HG03558 (cell line): ENCODE data around the gene TNFSF13B.
"Not testable (repeated sequence)": the region's sequence is repeated elsewhere in the genome, so short reads cannot be mapped to it uniquely, and the experiment has no call there.

Experiments used
- ATAC-seq: cut with Tn5 transposase; IDR thresholded peaks from one replicate; pipeline ENCODE4 v1.9.1; 2021; ENCODE audit warnings: moderate number of reproducible peaks; ENCODE audit not compliant: unreplicated experiment; ENCODE audit errors: extremely low read depth

Gene TNFSF13B, protein sequence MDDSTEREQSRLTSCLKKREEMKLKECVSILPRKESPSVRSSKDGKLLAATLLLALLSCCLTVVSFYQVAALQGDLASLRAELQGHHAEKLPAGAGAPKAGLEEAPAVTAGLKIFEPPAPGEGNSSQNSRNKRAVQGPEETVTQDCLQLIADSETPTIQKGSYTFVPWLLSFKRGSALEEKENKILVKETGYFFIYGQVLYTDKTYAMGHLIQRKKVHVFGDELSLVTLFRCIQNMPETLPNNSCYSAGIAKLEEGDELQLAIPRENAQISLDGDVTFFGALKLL

DNA sequence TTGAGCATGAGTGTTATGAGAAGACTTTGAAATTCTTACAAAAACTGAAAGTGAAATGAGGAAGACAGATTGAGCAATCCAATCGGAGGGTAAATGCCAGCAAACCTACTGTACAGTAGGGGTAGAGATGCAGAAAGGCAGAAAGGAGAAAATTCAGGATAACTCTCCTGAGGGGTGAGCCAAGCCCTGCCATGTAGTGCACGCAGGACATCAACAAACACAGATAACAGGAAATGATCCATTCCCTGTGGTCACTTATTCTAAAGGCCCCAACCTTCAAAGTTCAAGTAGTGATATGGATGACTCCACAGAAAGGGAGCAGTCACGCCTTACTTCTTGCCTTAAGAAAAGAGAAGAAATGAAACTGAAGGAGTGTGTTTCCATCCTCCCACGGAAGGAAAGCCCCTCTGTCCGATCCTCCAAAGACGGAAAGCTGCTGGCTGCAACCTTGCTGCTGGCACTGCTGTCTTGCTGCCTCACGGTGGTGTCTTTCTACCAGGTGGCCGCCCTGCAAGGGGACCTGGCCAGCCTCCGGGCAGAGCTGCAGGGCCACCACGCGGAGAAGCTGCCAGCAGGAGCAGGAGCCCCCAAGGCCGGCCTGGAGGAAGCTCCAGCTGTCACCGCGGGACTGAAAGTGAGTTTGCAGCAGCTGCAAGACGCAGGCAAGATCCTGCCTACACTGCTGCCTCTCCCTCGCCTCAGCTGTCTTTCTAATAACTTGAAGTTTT is at the start of gene TNFSF13B:
TSS of gene TNFSF13B (plus strand) at position 118 of the 728 bp plus-strand sequence. CDS start at position 296, 178 bp downstream.
- ATAC-seq, result peak; percentile 51

DNA sequence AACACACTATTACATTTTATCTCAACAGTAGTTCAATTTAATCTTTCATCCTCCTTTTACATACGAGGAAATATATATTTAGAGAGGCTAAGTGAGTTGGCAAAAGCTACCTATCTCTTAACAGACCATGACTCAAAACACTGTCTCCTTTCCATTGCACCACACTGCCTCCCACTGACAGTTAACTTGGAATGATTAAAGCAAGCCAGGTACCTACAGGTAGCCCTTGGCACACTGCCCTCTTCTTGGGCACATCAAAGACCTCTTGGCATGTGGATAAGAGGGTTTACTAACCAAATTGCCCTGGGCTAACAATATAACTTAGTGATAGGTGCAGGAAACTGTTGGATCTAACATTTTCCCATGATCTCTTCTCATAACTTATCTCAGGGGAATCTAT is 49.5 kb upstream of the TNFSF13B start:
- ATAC-seq, result no peak

DNA sequence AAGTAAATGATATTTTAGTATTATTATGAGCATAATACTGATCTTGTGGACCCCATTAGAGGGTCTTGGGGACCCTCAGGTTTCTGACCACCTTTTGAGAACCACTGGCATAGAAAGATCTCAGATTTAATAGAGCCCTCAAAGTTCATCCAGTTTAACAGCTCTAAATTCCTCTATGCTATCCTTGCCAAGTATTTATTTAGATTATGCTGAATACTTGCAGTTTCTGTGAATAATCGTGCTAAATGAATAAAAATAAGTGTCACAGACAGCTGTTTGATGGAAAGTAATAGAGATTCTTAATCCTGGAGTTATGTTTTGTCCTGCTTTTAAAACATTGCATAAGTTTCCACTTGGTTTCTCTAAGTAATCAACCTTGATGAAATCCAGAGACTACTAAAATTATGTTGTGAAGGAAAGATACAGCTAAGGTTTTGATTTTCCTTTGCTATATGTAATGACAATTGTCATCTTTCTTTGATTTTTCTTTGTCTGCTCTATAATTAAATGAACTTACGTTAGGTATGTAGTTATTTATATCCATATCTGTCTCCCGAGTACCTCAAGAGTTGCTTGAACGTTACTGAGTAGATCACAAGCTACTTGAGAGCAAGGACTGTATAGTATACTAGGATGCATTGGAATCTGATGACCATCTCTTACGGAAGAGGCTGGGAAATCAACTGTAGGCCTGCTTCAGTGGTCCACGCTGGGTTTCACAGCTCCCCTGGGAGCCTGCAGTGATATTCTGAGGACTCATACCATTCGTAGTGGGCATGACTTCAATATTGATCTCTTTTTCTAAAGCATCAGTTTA is 45.6 kb upstream of the TNFSF13B start:
- no peak for ATAC-seq

DNA sequence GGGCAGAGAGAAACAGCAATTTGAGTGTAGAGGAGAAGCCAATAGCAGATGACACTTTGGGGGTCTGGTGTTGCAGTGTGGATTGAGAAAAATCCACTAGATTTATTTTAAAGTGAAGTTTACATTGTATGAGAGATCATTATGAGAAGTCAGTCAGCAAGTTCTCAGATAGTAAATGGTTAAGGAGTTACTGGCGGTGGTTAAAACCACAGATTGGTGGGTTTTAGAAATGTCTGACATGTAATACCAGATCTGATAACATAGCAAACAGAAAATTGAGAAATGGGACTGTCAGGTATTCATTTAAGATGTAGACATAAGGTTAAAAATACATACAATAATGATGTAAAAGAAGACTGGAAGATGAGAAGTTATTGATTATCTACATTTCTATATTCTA is 44.1 kb upstream of the TNFSF13B start:
- peak; percentile 52 for ATAC-seq

DNA sequence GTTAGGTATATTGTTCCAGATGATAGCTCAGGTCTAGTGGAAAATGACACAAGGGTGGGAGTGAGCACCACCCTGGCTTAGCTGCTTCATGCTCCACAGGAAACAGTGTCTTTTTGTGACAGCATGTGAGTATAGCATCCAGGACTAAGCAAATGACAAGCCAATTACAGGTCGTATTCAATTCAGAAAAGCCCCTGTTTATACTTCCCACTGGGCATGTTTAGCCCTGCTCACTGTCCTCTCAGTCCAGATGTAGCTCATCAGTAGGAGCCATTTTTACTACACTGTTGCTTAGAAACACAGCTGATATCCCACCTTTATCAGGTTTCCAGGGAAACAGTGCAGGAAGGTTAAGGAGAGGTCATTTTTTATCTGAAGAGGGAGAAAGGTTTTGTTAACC is 43.3 kb upstream of the TNFSF13B start:
- no peak for ATAC-seq

DNA sequence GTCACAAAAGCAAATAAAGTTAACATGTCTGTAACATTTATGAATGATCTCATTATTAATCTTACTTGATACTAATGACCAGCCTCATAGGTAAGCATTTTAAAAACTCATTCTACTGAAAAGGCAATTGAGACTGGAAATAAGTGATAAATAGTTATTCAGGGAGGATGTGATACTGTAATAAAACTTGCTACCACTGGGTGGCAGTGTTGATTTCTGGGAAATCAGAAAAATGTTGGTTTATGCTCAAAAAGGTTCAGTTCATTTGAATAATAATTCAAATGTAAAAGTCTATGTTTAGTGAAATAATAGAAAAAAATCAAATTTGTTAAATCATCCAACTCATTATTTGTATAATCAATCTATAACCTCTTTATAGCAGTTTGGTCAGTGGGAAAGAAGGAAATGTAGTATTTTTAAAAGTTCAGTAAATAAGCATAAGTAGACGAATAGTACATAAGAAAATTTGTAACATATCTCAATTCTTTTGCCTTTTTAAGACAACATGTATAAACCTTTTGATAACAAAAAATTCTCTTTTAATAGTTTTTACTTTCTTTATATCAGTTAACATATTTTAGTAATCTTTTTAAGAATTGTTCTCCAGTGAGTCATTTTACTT is 41.8 kb upstream of the TNFSF13B start:
- no peak for ATAC-seq

DNA sequence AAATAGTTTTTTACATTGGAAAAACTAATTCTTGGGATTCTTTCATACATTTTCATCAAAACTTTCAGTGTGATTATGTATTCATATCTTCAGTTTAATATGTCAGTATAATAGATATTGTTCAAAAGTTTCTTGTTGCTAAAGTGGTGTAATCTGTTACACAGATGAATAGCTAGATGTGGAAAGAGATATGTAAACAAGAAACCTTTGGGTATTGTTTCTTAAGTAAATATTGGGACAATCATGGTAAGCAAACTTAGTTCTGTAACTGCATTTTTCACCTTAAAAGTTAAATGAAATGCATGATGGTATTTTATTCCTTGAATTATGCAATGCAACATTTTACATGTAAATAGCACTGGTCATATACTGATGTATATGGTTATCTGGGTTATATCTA is 39.1 kb upstream of the TNFSF13B start:
- no peak for ATAC-seq

DNA sequence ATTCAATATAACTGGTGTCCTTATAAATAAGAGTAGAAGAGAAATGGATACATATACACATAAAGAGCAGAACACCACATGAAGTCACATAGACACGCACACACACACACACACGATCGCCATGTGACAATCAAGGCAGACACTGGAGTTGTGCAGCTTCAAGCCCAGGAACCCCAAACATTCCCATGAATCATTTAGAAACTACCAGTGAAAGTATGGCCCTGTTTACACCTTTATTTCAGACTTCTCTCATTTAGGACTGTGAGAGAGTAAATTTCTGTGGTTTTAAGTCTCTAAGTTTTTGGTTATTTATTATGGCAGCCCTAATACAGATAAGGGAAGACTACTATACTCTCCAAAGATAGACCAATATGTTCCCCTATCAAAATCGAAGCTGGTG is 20.4 kb upstream of the TNFSF13B start:
- no peak for ATAC-seq

DNA sequence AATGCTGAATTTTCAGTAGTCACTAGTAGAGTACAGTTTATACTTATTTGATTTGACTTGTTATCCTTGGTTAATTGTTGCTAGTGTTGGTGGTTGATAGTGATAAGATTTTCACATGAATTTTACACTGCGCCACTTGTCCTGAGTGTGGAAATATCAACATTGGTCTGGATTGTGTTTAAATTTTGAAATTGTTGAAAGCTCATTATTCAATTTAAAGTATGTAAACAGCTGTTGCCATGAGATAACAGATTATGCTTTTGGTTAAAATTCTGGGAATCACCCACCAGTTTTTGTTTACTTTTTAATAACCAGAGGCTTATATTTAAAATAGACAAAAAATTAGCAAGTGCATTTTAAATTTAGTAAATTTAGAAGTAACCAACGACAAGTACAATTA is 12.3 kb upstream of the TNFSF13B start:
- ATAC-seq, result no peak

DNA sequence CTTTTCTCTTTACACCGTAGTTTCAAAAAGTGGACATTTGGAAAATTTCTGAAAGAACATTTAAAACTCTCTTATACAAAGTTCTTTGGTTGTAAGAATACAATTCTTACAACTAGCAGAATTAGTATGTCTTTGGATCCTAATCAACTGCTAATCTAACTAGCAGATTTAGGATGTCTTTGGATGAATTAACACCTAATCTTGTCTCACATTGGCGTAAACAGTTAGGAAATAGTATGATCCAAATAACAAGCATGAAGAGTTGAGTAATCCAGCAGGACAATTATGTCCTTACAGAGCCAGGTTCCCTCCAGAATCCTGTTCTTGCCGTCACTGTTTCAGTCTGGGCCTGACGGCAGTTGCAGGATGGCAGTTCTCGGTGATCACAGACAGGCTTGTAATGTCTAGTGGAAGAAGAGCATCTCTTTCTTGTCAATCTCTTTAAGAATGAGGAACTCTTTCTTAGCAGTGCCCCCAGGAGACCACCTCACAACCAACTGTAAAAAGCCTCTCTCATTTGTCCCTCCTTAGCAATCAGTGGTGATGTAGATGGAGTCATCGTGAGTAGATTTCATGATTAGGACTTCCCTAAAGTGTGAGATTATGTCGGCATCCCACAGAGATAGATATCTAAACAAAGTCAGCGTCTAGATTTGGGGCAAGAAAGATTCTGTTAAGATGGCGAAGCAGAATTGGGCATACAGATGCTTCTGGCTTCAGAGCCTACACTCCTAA is 5.7 kb upstream of the TNFSF13B start:
- ATAC-seq, result no peak

DNA sequence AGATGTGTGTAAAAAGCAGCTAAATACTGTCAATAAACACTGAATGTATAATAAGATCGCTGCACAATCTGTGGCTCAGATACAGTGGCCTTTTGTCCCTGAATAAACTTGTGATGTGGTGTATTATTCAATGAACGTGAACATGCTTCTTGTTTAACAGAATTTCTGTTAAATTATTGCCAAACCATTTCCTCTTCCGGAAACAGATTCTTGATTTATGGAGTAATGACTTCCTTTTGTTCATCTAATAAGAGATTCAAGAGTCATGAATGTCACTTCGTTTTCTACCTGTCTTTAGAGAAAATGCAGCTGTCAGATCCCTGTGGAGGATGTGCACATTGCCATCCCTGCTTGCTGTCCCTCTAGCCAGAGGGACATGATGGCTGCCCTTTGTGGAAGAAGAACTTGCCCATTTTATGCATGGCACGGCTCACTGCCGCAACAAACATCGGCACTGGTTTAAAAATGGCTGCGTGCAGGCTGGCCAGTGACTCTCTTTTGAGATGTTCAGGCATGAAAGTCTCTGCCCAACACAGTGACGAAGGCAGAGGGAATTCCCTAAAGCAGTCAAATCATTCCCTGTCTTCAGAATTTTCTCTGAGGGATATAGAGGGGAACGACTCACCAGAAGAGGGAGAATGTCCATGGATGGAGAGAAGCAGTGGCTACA is 3.1 kb upstream of the TNFSF13B start:
- ATAC-seq, result no peak

DNA sequence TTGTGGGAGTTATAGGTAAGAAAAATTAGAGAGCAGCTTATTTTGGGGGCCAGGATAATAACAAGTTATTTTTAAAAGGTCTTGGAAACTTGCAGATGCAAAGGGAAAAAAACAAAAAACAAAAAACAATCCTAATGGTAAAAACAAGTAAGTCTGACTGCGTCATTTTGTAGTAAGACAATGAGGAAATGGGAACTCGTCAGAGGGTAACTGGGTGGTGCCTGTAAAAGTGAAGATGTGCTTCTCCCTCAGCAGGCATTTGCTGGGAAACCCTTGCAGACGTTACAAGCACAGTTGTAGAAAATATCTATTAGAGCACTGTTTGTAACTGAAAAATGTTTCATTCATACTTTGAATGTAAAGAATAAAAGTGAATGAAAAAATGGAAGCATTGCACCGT is 2.2 kb upstream of the TNFSF13B start:
- no peak for ATAC-seq

DNA sequence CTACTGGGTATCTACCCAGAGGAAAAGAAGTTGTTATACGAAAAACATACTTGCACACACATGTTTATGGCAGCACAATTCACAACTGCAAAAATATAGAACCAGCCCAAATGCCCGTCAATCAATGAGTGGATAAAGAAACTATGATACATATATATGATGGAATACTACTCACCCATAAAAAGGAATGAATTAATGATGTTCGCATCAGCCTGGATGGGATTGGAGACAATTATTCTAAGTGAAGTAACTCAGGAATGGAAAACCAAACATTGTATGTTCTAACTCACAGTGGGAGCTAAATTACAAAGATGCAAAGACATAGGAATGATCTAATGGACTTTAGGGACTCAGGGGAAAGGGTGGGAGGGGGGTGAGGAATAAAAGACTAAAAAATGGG is 1.7 kb upstream of the TNFSF13B start:
- not testable (repeated sequence) for ATAC-seq

DNA sequence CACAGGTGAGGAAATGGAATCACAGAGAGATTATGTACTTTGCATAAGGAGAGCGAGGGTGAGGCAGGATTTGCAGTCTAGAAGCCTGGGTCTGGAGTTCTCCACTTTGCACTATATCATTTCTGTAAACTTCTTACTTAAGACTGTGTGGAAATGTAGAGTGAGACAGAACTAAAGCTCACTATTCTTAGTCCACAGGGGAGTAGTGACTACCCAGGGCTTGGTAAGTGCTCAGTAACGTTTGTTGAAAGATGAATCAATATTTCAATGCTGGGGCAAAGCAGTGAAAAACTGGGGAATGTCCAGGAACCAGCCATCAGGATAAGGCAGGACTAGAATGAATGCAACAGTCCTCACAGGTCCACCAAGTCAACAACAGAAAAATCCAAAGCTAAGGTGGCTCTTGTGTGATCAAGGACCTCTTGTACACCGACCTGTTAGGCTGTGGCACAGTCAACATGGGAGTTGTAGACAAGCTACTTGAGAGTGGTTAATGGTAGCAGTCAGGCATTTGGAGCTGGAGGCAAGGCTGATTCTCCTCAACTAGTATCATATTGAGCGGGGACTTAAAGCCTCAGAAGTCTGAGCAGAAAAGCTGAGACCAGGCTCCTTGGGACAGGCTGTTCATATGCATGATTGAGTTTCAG is 929 bp upstream of the TNFSF13B start:
- no peak for ATAC-seq

DNA sequence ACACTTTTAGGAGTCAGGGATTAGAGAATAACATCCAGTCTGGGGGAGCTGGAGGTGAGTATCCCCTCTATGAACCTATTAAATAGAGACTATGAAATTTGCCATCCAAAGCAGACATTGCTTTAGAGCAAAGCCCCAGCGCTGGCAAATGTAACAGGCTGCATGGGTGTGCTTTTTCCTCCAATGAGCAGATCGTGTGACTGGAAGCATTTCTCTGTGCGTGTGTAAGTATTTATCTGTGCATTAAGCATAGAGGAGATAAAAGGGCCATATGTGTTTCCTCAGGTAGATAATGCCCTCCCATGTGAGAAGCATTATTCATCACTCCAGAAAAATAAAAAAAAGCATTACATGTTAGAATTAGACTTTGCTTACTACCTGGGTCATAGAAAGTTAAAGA is 924 bp downstream of the TNFSF13B start:
- ATAC-seq, result no peak

DNA sequence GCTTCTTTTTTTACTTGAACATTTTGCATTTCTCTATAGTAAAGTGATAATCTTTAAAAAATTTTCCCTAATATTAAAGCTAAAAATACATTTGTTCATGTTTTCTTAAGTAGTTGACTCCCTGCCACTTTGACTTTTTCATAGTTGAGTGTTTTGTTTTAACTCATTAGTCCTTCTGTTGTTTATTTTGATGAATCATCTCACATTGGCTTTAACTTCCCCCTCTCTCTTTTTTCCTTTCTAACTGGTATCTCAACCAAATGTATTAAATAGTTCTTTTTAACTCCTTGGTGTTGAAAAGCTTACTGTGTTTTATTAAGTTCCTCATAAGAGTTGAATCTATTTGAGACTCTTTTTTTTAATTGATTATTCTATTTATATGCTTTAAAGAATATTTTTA is 2.8 kb downstream of the TNFSF13B start:
- ATAC-seq, result no peak

DNA sequence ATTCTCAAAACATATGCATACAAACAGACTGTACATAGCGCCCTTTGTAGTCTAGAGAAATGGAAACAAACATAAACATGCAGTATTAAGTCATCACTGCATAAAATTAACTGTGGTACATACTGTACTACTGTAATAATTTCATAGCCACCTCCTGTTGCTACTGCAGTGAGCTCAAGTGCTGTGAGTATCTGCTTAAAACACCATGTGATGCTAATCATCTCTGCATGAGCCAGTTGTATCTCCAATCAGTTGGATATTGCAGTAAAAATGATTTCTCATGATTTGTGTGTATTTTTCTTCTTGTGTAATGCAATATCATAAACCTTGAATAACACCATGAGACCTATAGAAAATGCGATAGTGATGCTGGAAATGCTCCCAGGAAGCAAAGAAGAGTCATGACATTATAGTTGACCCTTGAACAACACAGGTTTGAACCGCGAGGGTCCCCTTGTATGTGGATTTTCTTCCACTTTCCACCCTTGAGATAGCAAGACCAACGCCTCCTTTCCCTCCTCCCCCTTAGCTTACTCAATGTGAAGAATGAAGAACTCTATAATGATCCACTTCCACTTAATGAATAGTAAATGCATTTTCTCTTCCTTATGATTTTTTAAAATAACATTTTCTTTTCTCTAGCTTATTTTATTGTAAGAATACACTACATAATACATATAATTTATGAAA is 4.1 kb downstream of the TNFSF13B start:
- ATAC-seq, result no peak

DNA sequence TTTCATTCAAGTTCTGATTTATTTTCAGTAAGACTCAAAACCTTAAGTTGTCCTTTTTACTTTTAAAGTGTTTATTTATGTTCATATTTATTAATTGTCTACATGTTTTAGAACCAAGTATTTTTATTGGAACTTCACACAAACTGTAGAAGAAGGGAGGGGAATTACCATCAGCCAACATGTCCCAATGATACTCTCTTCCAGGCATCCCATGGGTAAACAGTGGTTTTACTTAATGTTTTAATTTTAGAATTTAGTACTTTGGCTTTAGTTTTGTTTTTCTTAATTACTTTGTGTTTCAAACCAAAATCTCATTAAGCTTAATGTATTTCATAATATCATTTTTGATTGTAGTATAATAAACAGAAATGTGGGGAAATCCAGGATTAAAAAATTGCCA is 5.2 kb downstream of the TNFSF13B start:
- no peak for ATAC-seq
